Fibroblast of lung (primary cell): ENCODE data around the gene UFL1. TPM values are rescaled to one million over a fixed set of nuclear protein-coding genes. Genes with fewer than 3 reads are reported as not detected.
"Not testable (repeated sequence)": the region's sequence is repeated elsewhere in the genome, so short reads cannot be mapped to it uniquely, and the experiment has no call there.

Experiments used
- DNase-seq, 2 donors: peaks; one replicate each; pipeline versions ENCODE4 v3.0.0 to v3.0.0-alpha.2; 2010; ENCODE audit warnings: low read depth in 2 of 2
- H2AFZ ChIP-seq: 2 replicates; pipeline ENCODE4 v1.5.1; 2012; ENCODE audit warnings: low read length, control low read depth, inconsistent platforms
- H3K27ac ChIP-seq: 2 replicates; pipeline ENCODE4 v1.5.1; 2011; ENCODE audit warnings: low read length, control low read depth; ENCODE audit not compliant: insufficient read depth
- H3K27me3 ChIP-seq: 2 replicates; pipeline ENCODE4 v1.5.1; 2011; ENCODE audit warnings: mild to moderate bottlenecking, low read length; ENCODE audit not compliant: control insufficient read depth, insufficient read depth
- H3K36me3 ChIP-seq: 2 replicates; pipeline ENCODE4 v1.5.1; 2011; ENCODE audit warnings: low read length; ENCODE audit not compliant: control insufficient read depth, insufficient read depth
- H3K4me1 ChIP-seq: 2 replicates; pipeline ENCODE4 v1.5.1; 2011; ENCODE audit warnings: low read length; ENCODE audit not compliant: control insufficient read depth, insufficient read depth; ENCODE audit errors: extremely low read depth
- H3K4me2 ChIP-seq: 2 replicates; pipeline ENCODE4 v1.5.1; 2011; ENCODE audit warnings: low read length, control low read depth; ENCODE audit not compliant: insufficient read depth; ENCODE audit errors: extremely low read depth
- H3K4me3 ChIP-seq, 4 experiments: fragments of 200-600 bp in 1 of 4; sonication (generic) in 1 of 4; replicated peaks in 1 of 4; 2 replicates each; pipeline ENCODE4 v1.5.1; 2011 to 2016; ENCODE audit warnings: low read length in 4 of 4, low read depth in 3 of 4, mild to moderate bottlenecking in 3 of 4, control low read depth in 2 of 4, inconsistent platforms in 1 of 4, mixed read lengths in 1 of 4; ENCODE audit not compliant: insufficient read depth in 1 of 4; ENCODE audit errors: control extremely low read depth in 1 of 4
- H3K79me2 ChIP-seq: 2 replicates; pipeline ENCODE4 v1.5.1; 2012; ENCODE audit warnings: mild to moderate bottlenecking, low read length, inconsistent platforms; ENCODE audit not compliant: control insufficient read depth, insufficient read depth
- H3K9ac ChIP-seq: 2 replicates; pipeline ENCODE4 v1.5.1; 2011; ENCODE audit warnings: mild to moderate bottlenecking, low read length, control low read depth; ENCODE audit not compliant: insufficient read depth
- H3K9me3 ChIP-seq: 2 replicates; pipeline ENCODE4 v1.5.1; 2012; ENCODE audit warnings: low read depth, low read length; ENCODE audit not compliant: control insufficient read depth, insufficient read depth
- H4K20me1 ChIP-seq: 2 replicates; pipeline ENCODE4 v1.5.1; 2011; ENCODE audit warnings: low read length; ENCODE audit not compliant: control insufficient read depth, insufficient read depth; ENCODE audit errors: extremely low read depth
- EZH2 ChIP-seq: IDR thresholded peaks from 2 replicates; pipeline ENCODE4 v1.5.1; 2012; ENCODE audit warnings: low read length, control low read depth, mild to moderate bottlenecking; ENCODE audit errors: missing control alignments
- polyA plus RNA-seq, 2 donors: library from polyadenylated mRNA; depleted of rRNA in 1 of 2; stranded (reverse) in 1 of 2; unstranded in 1 of 2; fragments of >200 nt; gene quantifications; 2 replicates each; pipeline ENCODE4 v1.2.1, GENCODE V29; 2011 to 2012; ENCODE audit warnings: missing spikeins in 1 of 2
- total RNA-seq: library from RNA; depleted of rRNA; stranded (reverse); fragments of >200 nt; gene quantifications from 2 replicates; pipeline ENCODE4 v1.2.1, GENCODE V29; 2014
- TF ChIP-seq, protein P1 (sequence below), 2 donors: IDR thresholded peaks in 1 of 2; conservative IDR thresholded peaks in 1 of 2; 1 replicate in 1 of 2; 2 replicates in 1 of 2; pipeline ENCODE4 v1.5.1; 2011 to 2012; ENCODE audit warnings: low read length in 2 of 2, control low read depth in 1 of 2, inconsistent platforms in 1 of 2, low read depth in 1 of 2, mild to moderate bottlenecking in 1 of 2

UFL1 gene
- total and polyA plus RNA-seq, 2 donors (not counting 1 experiment from before 2014, with no cell fraction given) = 14.9 to 35.2 TPM

DNA sequence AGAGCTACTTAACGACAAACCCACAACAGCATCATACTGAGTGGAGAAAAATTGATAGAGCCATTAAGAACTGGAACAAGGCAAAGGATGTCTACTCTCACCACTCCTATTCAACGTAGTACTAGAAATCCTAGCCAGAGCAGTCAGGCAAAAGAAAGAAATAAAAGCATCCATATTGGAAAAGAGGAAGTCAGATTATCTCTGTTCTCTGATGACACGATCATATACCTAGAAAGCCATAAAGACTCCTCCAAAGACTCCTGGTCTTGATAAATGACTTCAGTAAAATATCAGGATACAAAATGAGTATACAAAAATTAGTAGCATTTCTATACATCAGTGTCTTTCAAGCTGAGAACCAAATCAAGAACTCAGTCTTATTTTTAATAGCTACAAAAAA is 24.3 kb downstream of the UFL1 start:
- Histone ChIP-seq H3K9me3 (no peaks in the 10 kb centered on the region), H3K27me3 (no peaks in the 10 kb centered on the region), H3K36me3 (peaks cover 5% of the 10 kb centered on the region), H3K9ac (no peak overlapping the region), H4K20me1 (no peaks in the 10 kb centered on the region), H3K4me3 (no peak overlapping the region), H3K27ac (no peak overlapping the region), H3K4me1 (no peaks in the 10 kb centered on the region), H2AFZ (no peak overlapping the region), H3K4me2 (no peak overlapping the region), H3K79me2 (no peaks in the 10 kb centered on the region)
- TF ChIP-seq, protein P1, sequence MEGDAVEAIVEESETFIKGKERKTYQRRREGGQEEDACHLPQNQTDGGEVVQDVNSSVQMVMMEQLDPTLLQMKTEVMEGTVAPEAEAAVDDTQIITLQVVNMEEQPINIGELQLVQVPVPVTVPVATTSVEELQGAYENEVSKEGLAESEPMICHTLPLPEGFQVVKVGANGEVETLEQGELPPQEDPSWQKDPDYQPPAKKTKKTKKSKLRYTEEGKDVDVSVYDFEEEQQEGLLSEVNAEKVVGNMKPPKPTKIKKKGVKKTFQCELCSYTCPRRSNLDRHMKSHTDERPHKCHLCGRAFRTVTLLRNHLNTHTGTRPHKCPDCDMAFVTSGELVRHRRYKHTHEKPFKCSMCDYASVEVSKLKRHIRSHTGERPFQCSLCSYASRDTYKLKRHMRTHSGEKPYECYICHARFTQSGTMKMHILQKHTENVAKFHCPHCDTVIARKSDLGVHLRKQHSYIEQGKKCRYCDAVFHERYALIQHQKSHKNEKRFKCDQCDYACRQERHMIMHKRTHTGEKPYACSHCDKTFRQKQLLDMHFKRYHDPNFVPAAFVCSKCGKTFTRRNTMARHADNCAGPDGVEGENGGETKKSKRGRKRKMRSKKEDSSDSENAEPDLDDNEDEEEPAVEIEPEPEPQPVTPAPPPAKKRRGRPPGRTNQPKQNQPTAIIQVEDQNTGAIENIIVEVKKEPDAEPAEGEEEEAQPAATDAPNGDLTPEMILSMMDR (conservative IDR thresholded peaks at IDR 0.05 in 1 of 2, IDR thresholded peaks at IDR 0.05 in 1 of 2; ENCODE audit: low read depth in 1 of 2, low read length in 2 of 2) = no peak
- no peak for TF ChIP-seq EZH2
- no peak for DNase-seq

DNA sequence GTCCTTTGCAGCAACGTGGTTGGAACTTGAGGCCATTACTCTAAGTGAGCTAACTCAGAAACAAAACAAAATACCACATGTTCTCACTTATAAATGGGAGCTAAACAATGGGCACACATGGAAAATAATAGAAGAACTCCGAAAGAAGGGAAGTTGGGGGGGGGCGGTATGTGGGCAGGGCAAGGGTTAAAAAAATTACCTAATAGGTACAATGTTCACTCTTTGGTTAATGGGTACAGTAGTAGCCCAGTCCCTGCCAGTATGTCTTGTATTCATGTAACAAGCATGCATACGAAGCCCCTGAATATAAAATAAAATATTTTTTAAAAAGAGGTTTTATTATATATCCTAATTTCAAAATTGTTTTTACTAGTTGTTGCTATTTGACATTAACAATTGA is 26.0 kb downstream of the UFL1 start:
- no peak overlapping the region for H2AFZ ChIP-seq
- no peak overlapping the region for H3K4me2 ChIP-seq
- no peak overlapping the region for H3K27ac ChIP-seq
- H3K4me3 ChIP-seq = no peak overlapping the region
- H4K20me1 ChIP-seq = no peaks in the 10 kb centered on the region
- H3K9me3 ChIP-seq = no peaks in the 10 kb centered on the region
- no peak for TF ChIP-seq EZH2
- TF ChIP-seq, protein P1 (conservative IDR thresholded peaks at IDR 0.05 in 1 of 2, IDR thresholded peaks at IDR 0.05 in 1 of 2; ENCODE audit: low read depth in 1 of 2, low read length in 2 of 2) = no peak
- H3K79me2 ChIP-seq = no peaks in the 10 kb centered on the region
- no peaks in the 10 kb centered on the region for H3K4me1 ChIP-seq
- H3K36me3 ChIP-seq = peaks cover 3% of the 10 kb centered on the region
- no peak overlapping the region for H3K9ac ChIP-seq
- DNase-seq = no peak
- H3K27me3 ChIP-seq = no peaks in the 10 kb centered on the region

DNA sequence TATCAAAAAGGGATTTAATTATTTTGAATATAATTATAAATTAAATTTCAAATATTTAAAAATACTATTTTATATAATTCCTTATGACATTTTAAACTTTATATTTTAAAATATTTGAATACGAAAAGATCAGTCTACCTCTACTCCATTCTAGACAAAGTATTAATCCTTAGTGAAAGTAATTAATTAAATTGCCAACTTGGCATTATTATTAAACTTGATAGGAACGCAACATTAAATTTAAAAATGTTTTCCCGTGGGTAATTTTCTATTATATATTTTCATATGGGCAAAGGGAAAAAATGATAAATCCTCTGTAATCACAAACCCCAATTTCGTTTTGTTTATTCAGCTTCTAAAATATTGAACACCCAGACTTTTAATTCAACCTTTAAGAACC is 33.0 kb downstream of the UFL1 start:
- Histone ChIP-seq H3K27me3 (no peaks in the 10 kb centered on the region), H2AFZ (no peak overlapping the region), H3K4me2 (no peak overlapping the region), H3K79me2 (no peaks in the 10 kb centered on the region), H4K20me1 (no peaks in the 10 kb centered on the region), H3K36me3 (peaks cover 1% of the 10 kb centered on the region), H3K4me1 (no peaks in the 10 kb centered on the region), H3K9ac (no peak overlapping the region), H3K4me3 (no peak overlapping the region), H3K9me3 (no peaks in the 10 kb centered on the region), H3K27ac (no peak overlapping the region)
- DNase-seq = no peak
- TF ChIP-seq EZH2 = no peak
- TF ChIP-seq, protein P1 (conservative IDR thresholded peaks at IDR 0.05 in 1 of 2, IDR thresholded peaks at IDR 0.05 in 1 of 2; ENCODE audit: low read depth in 1 of 2, low read length in 2 of 2) = no peak

DNA sequence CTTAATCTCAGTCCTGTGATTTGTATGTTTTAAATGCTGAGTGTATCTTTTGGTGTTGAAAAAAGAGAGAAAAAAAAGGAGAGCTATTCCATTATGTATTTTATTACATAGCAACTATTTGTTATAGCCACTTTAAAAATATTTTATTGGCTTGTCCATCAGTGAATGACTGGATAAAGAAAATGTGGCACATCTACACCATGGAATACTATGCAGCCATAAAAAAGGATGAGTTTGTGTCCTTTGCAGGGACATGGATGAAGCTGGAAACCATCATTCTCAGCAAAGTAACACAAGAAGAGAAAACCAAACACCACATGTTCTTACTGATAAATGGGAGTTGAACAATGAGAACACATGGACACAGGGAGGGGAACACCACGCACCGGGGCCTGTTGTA is 38.1 kb downstream of the UFL1 start:
- not testable (repeated sequence) for H3K79me2 ChIP-seq, H4K20me1 ChIP-seq, H3K4me3 ChIP-seq, H3K9ac ChIP-seq, H3K9me3 ChIP-seq, H2AFZ ChIP-seq, H3K27ac ChIP-seq, H3K4me2 ChIP-seq, H3K4me1 ChIP-seq, DNase-seq, H3K27me3 ChIP-seq, H3K36me3 ChIP-seq
